CD4-positive, alpha-beta memory T cell (primary cell): ENCODE measurements around the gene ADGRB3. TPM values are rescaled to one million over a fixed set of nuclear protein-coding genes. Genes with fewer than 3 reads are reported as not detected.

Experiments
- CTCF ChIA-PET: fragments of 350-600 bp; sonication (Branson Sonifier 250); formaldehyde crosslinking; loops from one replicate; lab custom pipeline; 2021; ENCODE audit warnings: inconsistent platforms; ENCODE audit not compliant: partially characterized antibody; lab: Charles Lee
- POLR2A ChIA-PET: fragments of 350-600 bp; sonication (Branson Sonifier 250); formaldehyde crosslinking; loops from one replicate; lab custom pipeline; 2021; ENCODE audit not compliant: partially characterized antibody; lab: Charles Lee
- DNase-seq, 5 donors: peaks; one replicate each; pipeline versions ENCODE4 v3.0.0 to v3.0.0-alpha.2; 2020 to 2022; ENCODE audit warnings: mixed read lengths in 1 of 5
- H3K27ac ChIP-seq: one replicate; pipeline ENCODE4 v1.7.0; 2013; ENCODE audit warnings: low read depth, low read length
- H3K27me3 ChIP-seq: 2 replicates; pipeline ENCODE4 v1.7.0; 2013; ENCODE audit warnings: mild to moderate bottlenecking, low read length, moderate library complexity; ENCODE audit not compliant: insufficient read depth
- H3K36me3 ChIP-seq: 2 replicates; pipeline ENCODE4 v1.7.0; 2013; ENCODE audit warnings: mild to moderate bottlenecking, low read length, moderate library complexity; ENCODE audit not compliant: insufficient read depth
- H3K4me1 ChIP-seq: 2 replicates; pipeline ENCODE4 v1.7.0; 2013; ENCODE audit warnings: mild to moderate bottlenecking, low read length, moderate library complexity; ENCODE audit not compliant: insufficient read depth
- H3K4me3 ChIP-seq, 2 donors: one replicate each; pipeline ENCODE4 v1.7.0; 2013; ENCODE audit warnings: low read length in 2 of 2, mild to moderate bottlenecking in 1 of 2
- H3K9me3 ChIP-seq, 2 donors: one replicate each; pipeline ENCODE4 v1.7.0; 2013; ENCODE audit warnings: low read length in 2 of 2, control low read depth in 1 of 2; ENCODE audit not compliant: control insufficient read depth in 1 of 2
- H3K27ac Mint-ChIP-seq, 7 donors: one replicate each; pipeline ENCODE4 v1.8.0; 2020 to 2021; ENCODE audit warnings: mixed read lengths in 7 of 7, mild to moderate bottlenecking in 6 of 7, inconsistent platforms in 3 of 7, moderate library complexity in 3 of 7
- H3K27me3 Mint-ChIP-seq, 2 donors: one replicate each; pipeline ENCODE4 v1.8.0; 2020 to 2021; ENCODE audit warnings: mixed read lengths in 2 of 2
- H3K36me3 Mint-ChIP-seq, 2 donors: one replicate each; pipeline ENCODE4 v1.8.0; 2020 to 2021; ENCODE audit warnings: mixed read lengths in 2 of 2, inconsistent platforms in 1 of 2, mild to moderate bottlenecking in 1 of 2
- H3K4me1 Mint-ChIP-seq, 4 donors: one replicate each; pipeline ENCODE4 v1.8.0; 2020 to 2021; ENCODE audit warnings: mixed read lengths in 4 of 4, mild to moderate bottlenecking in 1 of 4
- H3K4me3 Mint-ChIP-seq, 8 donors: one replicate each; pipeline ENCODE4 v1.8.0; 2020 to 2021; ENCODE audit warnings: mixed read lengths in 8 of 8, mild to moderate bottlenecking in 7 of 8, moderate library complexity in 6 of 8, inconsistent platforms in 3 of 8
- H3K9me3 Mint-ChIP-seq, 8 donors: one replicate each; pipeline ENCODE4 v1.8.0; 2020 to 2021; ENCODE audit warnings: mixed read lengths in 8 of 8, mild to moderate bottlenecking in 5 of 8, inconsistent platforms in 3 of 8, moderate library complexity in 1 of 8
- intact Hi-C: fragments of 100-400 bp; cut with micrococcal nuclease; formaldehyde crosslinking; loops from one replicate; pipeline ENCODE4 v1.15.1; 2023
- polyA plus RNA-seq, 2 donors: library from polyadenylated mRNA; unstranded; fragments of 300-500 nt; fragmentation: Illumina TruSeq; gene quantifications; one replicate each; pipeline ENCODE4 v1.2.3, GENCODE V29; 2021
- total RNA-seq, 2 experiments: library from RNA; stranded (reverse); gene quantifications; one replicate each; pipeline ENCODE4 v1.2.3, GENCODE V29; 2021

Gene ADGRB3
- total and polyA plus RNA-seq, 4 experiments from 2014 or later = not detected

GRCh38 chr6:68711386-68712000, 76.4 kb downstream of the ADGRB3 start:
- ChIA-PET POLR2A (no interaction called here), CTCF (no interaction called here)
- Mint-ChIP-seq H3K9me3 (no peaks in the 10 kb centered on the region), H3K36me3 (no peaks in the 10 kb centered on the region), H3K4me1 (no peaks in the 10 kb centered on the region), H3K27me3 (peaks cover 0 to 2% of the 10 kb centered on the region in 2 donors), H3K4me3 (no peak overlapping the region), H3K27ac (no peak overlapping the region)
- no peaks in the 10 kb centered on the region for H3K36me3 ChIP-seq
- H3K4me3 ChIP-seq = no peak overlapping the region
- no peak for DNase-seq
- H3K9me3 ChIP-seq = no peaks in the 10 kb centered on the region
- no peaks in the 10 kb centered on the region for H3K27me3 ChIP-seq
- no peak overlapping the region for H3K27ac ChIP-seq
- intact Hi-C loops = no loop called here
- no peaks in the 10 kb centered on the region for H3K4me1 ChIP-seq

- H3K4me3 Mint-ChIP-seq = no peak overlapping the region
- no peaks in the 10 kb centered on the region for H3K36me3 Mint-ChIP-seq
- Histone ChIP-seq H3K27me3 (no peaks in the 10 kb centered on the region), H3K36me3 (no peaks in the 10 kb centered on the region), H3K9me3 (no peaks in the 10 kb centered on the region), H3K4me1 (no peaks in the 10 kb centered on the region), H3K4me3 (no peak overlapping the region), H3K27ac (no peak overlapping the region)
- intact Hi-C loops = no loop called here
- no peaks in the 10 kb centered on the region for H3K27me3 Mint-ChIP-seq
- POLR2A ChIA-PET = no interaction called here
- H3K4me1 Mint-ChIP-seq = no peaks in the 10 kb centered on the region
- CTCF ChIA-PET = no interaction called here
- H3K27ac Mint-ChIP-seq = no peak overlapping the region
- H3K9me3 Mint-ChIP-seq = peaks cover 0 to 8% (median 0%) of the 10 kb centered on the region in 8 donors
- DNase-seq = no peak
These were observed 81.5 kb downstream of the ADGRB3 start for GRCh38 chr6:68716620-68717019.

GRCh38 chr6:68718385-68719073, 83.4 kb downstream of the ADGRB3 start:
- no peak overlapping the region for H3K4me3 Mint-ChIP-seq
- POLR2A ChIA-PET = no interaction called here

GRCh38 chr6:68719761-68720160, 84.7 kb downstream of the ADGRB3 start:
- DNase-seq = no peak
- CTCF ChIA-PET = no interaction called here
- intact Hi-C loops = no loop called here
- Histone ChIP-seq H3K27ac (no peak overlapping the region), H3K36me3 (no peaks in the 10 kb centered on the region), H3K27me3 (no peaks in the 10 kb centered on the region), H3K4me3 (no peak overlapping the region), H3K4me1 (no peaks in the 10 kb centered on the region), H3K9me3 (no peaks in the 10 kb centered on the region)
- POLR2A ChIA-PET = no interaction called here
- Mint-ChIP-seq H3K36me3 (no peaks in the 10 kb centered on the region), H3K9me3 (peaks cover 0 to 8% (median 0%) of the 10 kb centered on the region in 8 donors), H3K27ac (no peak overlapping the region), H3K27me3 (no peaks in the 10 kb centered on the region), H3K4me1 (no peaks in the 10 kb centered on the region), H3K4me3 (no peak overlapping the region)

More at GRCh38 chr6:68718385-68719073, 83.4 kb downstream of the ADGRB3 start:
- intact Hi-C loops = no loop called here
- CTCF ChIA-PET = no interaction called here
- H3K27me3 Mint-ChIP-seq = no peaks in the 10 kb centered on the region
- no peaks in the 10 kb centered on the region for H3K36me3 ChIP-seq
- H3K27ac Mint-ChIP-seq = no peak overlapping the region
- no peak overlapping the region for H3K4me3 ChIP-seq
- H3K4me1 Mint-ChIP-seq = no peaks in the 10 kb centered on the region
- H3K36me3 Mint-ChIP-seq = no peaks in the 10 kb centered on the region
- no peaks in the 10 kb centered on the region for H3K9me3 ChIP-seq
- no peak overlapping the region for H3K27ac ChIP-seq
- no peaks in the 10 kb centered on the region for H3K4me1 ChIP-seq
- DNase-seq = no peak
- H3K27me3 ChIP-seq = no peaks in the 10 kb centered on the region
- peaks cover 0 to 8% (median 0%) of the 10 kb centered on the region in 8 donors for H3K9me3 Mint-ChIP-seq

GRCh38 chr6:68722891-68723527, 87.9 kb downstream of the ADGRB3 start:
- no peak for DNase-seq
- Mint-ChIP-seq H3K27ac (no peak overlapping the region), H3K36me3 (no peaks in the 10 kb centered on the region), H3K27me3 (no peaks in the 10 kb centered on the region), H3K4me3 (no peak overlapping the region), H3K9me3 (peaks cover 0 to 8% (median 0%) of the 10 kb centered on the region in 8 donors), H3K4me1 (no peaks in the 10 kb centered on the region)
- intact Hi-C loops = no loop called here
- POLR2A ChIA-PET = no interaction called here
- H3K27me3 ChIP-seq = no peaks in the 10 kb centered on the region
- H3K36me3 ChIP-seq = no peaks in the 10 kb centered on the region
- CTCF ChIA-PET = no interaction called here
- no peaks in the 10 kb centered on the region for H3K9me3 ChIP-seq
- H3K4me1 ChIP-seq = no peaks in the 10 kb centered on the region
- no peak overlapping the region for H3K27ac ChIP-seq
- H3K4me3 ChIP-seq = no peak overlapping the region

- ChIA-PET CTCF (no interaction called here), POLR2A (no interaction called here)
- H3K27ac Mint-ChIP-seq = no peak overlapping the region
- H3K36me3 ChIP-seq = no peaks in the 10 kb centered on the region
- no peaks in the 10 kb centered on the region for H3K27me3 Mint-ChIP-seq
- no peak for DNase-seq
- no peaks in the 10 kb centered on the region for H3K27me3 ChIP-seq
- H3K4me3 ChIP-seq = no peak overlapping the region
- no peaks in the 10 kb centered on the region for H3K36me3 Mint-ChIP-seq
- intact Hi-C loops = no loop called here
- no peaks in the 10 kb centered on the region for H3K9me3 ChIP-seq
- no peak overlapping the region for H3K4me3 Mint-ChIP-seq
- no peaks in the 10 kb centered on the region for H3K4me1 ChIP-seq
- peaks cover 0 to 7% (median 0%) of the 10 kb centered on the region in 8 donors for H3K9me3 Mint-ChIP-seq
- no peaks in the 10 kb centered on the region for H3K4me1 Mint-ChIP-seq
- no peak overlapping the region for H3K27ac ChIP-seq
These were observed 89.0 kb downstream of the ADGRB3 start for GRCh38 chr6:68724060-68724459.

GRCh38 chr6:68726337-68726736, 91.3 kb downstream of the ADGRB3 start:
- H3K4me3 ChIP-seq = no peak overlapping the region
- no peaks in the 10 kb centered on the region for H3K4me1 ChIP-seq
- no peaks in the 10 kb centered on the region for H3K27me3 ChIP-seq
- POLR2A ChIA-PET = no interaction called here
- H3K36me3 Mint-ChIP-seq = no peaks in the 10 kb centered on the region
- H3K9me3 Mint-ChIP-seq = no peaks in the 10 kb centered on the region
- H3K27ac ChIP-seq = no peak overlapping the region
- CTCF ChIA-PET = no interaction called here
- no peak overlapping the region for H3K27ac Mint-ChIP-seq
- DNase-seq = no peak
- no peaks in the 10 kb centered on the region for H3K27me3 Mint-ChIP-seq
- no peak overlapping the region for H3K4me3 Mint-ChIP-seq
- no peaks in the 10 kb centered on the region for H3K36me3 ChIP-seq
- H3K4me1 Mint-ChIP-seq = no peaks in the 10 kb centered on the region
- no peaks in the 10 kb centered on the region for H3K9me3 ChIP-seq
- intact Hi-C loops = no loop called here
